HG03097 (cell line): Measurements from ENCODE around the gene KCNK3.
"Not testable (repeated sequence)": the region's sequence is repeated elsewhere in the genome, so short reads cannot be mapped to it uniquely, and the experiment has no call there.

Experiments used
- ATAC-seq: cut with Tn5 transposase; IDR thresholded peaks from one replicate; pipeline ENCODE4 v1.9.1; 2021; ENCODE audit not compliant: unreplicated experiment, low FRiP score

Gene KCNK3

GRCh38 chr2:26692279-26692896, at the start of gene KCNK3:
TSS of gene KCNK3 (plus strand) at chr2:26692722. CDS start at chr2:26692876, 154 bp downstream.
- ATAC-seq, result no peak

DNA sequence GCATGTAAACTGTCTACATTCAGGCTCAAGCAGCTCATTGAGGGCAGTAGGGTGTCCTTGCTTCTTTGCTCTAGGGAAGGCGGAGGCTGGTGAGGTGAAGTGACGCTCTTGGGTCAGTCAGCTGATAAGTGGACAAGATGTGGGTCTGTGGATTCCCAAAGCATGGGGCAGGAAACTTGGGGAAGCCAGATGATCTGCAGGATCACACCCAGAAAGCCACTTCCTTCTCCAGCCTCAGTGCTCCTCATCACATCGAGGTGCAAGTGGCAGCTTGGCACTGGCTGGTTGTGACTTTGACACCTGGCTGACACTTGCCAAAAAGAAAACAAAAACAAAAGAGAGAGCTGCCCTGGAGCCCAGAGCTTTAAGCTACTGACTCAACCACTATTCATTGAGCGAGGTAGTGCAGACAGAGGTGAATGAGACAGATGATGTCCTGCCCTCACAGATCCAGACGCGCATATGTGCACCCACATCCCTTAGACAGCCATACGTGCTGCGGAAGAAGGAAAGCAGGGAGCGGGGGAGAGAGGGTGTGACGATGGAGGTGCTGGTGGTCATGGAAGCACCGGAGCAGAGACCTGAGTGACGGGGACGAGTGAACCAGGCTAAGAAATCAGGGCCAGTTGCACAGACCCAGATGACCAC, 48.2 kb upstream of the KCNK3 start:
- no peak for ATAC-seq

GRCh38 chr2:26645762-26646161, 46.8 kb upstream of the KCNK3 start:
- no peak for ATAC-seq

DNA sequence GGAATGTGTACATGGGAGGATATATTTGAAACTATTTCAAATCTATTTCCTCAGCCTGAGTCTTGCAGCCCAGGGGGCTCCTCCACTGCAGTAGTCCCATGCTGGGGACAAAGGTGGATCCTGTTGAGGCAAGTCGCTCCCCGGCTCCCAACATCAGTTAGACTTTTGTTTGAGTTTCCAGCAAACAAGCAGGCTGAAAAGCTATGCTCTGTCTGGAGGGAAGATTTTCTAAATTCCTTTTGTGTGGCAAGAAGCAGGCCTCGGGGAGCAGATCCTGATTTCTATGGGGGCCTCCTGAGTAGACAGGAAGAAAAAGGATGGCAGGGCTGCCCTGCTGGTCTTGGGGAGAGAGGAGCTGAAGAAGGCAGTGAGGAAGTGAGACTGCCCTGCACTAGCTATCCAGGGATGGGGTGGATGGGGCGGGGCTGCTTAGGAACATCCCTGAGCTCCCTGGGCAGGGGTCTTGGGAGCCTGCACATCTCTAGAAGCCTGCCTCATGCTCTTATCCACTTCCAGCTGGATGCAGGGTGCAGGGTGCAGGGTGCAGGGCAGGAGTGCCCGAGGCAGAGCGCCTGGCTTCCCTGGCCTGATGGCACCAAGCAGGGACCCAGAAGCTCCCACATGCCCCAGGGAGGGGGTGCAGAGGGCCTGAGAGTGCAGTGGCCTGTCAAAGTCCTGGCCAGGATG, 45.4 kb upstream of the KCNK3 start:
- no peak for ATAC-seq

DNA sequence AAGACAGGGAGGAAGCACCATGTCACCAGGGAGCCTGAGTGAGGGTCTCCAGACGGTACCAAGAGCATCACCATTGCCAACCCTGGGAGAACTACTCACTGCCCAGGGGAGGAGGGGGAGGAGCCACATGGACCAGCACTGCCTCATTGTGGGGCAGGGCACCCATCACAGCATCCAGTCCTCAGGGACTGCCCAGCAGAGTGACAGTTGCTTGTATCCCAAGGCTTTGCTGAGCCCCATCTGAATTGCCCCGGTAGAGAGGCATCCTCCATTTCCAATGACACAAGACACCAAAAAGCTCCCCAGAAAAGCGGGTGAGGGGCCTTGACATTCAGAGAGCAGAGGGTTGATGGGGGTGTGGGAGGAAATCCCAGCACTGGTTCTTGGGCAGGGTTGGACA, 44.5 kb upstream of the KCNK3 start:
- no peak for ATAC-seq

DNA sequence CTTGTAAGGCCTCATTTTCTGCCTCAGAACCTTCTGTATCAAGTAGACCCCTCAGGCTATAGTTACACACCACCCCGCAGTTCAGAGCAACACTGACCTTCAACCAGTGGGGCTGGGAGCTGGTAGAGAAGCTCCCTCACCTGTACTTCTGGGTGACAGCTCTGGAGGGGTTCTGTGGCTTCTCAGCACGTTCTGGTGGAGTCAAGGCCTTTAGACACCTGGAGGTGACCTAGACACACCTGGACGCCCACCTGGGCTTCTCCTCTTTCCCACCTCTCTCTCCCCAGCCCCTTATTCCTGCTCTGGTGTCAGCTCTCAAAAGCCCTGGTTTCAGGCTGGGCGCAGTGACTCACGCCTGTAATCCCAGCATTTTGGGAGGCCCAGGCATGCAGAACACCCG, 44.0 kb upstream of the KCNK3 start:
- no peak for ATAC-seq

DNA sequence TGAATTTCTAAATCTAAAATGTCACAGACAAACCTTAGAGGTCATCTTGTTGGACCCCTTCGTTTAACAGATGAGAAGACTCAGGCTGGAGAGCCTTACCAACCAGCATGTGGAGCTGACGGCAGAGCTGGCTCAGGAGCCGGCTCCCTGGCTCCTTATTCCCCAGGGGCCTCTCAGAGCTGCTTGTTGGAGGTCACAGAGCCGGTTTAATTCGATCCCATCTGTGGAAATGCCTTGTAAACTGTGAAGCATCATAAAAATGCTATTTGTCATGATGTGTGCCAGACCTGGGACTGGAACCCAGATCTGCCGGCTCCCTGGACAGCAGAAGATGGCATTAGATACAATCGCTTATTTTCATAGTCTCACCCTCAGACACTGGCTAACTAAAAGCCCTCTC, 43.2 kb upstream of the KCNK3 start:
- ATAC-seq, result no peak

- no peak for ATAC-seq
These were observed 42.4 kb upstream of the KCNK3 start for GRCh38 chr2:26649992-26650712.

DNA sequence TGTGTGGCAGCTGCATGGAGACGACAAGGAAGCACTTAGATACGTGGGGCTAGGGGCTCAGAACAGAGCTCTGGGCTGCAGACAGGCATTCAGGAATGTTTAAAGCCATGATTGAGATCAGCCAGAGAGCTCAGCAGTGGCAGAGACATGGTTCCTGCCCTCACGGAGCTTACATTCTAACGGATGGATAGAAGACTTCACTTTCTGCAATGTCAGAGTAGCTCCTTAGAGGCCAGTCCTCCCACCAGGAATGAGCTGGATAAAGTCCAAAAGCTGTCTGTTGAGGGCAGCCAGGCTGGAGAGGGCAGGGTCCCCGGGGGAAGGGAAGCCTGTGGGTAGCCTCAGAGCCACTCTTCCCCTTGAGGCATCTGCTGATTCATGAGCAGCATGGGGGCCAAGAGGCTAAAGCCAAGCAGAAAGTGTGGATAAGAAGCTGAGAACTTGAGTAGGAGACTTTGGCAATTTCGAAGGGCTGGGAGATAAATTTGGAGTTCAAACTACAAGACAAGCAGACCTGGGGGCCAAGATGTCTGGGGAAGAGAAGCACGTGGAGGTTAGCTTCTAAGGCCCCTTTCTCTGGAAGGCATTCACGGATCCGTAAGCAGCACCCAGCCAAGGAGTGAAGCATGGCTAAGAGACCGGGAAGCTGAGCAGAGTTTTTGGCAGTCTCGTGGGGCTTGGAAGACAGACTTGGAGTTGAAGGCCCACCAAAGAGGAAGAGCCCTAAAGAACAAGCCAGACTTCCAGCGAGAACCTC, 41.6 kb upstream of the KCNK3 start:
- ATAC-seq, result no peak

- ATAC-seq, result no peak
These were observed 41.1 kb upstream of the KCNK3 start for GRCh38 chr2:26651470-26651771.

DNA sequence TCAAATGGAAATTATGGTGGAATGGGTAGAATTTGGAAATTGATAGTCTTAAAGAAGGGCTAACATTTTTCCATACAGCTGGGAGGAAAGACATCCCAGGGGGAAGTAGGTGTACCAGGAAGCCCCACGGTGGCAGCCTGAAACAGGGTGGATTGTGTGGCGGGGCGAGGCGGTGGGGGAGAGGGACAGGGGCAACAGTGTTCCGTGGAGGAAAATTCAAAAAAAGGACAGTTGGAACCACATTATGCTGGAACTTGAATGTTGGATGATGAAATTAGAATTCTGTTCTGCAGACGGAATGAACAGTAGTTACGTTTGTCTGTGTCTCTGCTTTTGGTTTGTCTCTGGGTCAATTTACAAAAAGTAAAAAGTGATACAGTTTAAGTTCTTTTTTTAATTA, 40.7 kb upstream of the KCNK3 start:
- no peak for ATAC-seq

DNA sequence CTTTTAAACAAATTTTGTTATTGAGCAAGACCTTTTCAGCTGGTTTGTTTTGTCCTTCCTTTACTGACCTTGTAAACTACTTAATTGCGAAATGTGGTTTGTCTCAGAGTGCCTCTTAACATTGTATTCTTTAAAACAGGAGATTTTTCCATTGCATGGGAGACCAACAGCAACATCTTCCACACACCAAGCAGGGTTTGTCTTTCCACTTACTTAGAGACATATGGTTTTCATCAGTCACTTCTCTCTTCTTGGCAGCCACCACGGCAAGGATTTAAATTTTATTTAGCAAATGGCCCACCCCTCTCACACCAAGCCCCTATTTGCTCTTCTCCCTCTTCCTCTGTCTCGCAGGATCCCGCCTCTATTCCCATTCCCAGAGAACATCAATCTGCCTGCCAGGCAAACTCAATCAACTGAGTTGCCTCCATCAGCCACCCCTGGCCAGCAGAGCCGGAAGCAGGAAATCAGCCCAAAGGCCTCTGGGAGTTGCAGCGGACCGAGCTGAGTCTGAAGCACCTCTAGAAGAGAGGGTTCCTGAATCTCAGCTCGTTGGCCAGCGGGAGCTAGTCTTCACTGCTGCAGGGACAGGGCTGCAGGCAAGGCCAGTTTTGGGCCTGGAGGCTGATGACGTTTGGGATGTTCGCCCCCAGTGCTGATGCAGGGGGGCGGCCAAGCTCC, 40.0 kb upstream of the KCNK3 start:
- ATAC-seq, result no peak

DNA sequence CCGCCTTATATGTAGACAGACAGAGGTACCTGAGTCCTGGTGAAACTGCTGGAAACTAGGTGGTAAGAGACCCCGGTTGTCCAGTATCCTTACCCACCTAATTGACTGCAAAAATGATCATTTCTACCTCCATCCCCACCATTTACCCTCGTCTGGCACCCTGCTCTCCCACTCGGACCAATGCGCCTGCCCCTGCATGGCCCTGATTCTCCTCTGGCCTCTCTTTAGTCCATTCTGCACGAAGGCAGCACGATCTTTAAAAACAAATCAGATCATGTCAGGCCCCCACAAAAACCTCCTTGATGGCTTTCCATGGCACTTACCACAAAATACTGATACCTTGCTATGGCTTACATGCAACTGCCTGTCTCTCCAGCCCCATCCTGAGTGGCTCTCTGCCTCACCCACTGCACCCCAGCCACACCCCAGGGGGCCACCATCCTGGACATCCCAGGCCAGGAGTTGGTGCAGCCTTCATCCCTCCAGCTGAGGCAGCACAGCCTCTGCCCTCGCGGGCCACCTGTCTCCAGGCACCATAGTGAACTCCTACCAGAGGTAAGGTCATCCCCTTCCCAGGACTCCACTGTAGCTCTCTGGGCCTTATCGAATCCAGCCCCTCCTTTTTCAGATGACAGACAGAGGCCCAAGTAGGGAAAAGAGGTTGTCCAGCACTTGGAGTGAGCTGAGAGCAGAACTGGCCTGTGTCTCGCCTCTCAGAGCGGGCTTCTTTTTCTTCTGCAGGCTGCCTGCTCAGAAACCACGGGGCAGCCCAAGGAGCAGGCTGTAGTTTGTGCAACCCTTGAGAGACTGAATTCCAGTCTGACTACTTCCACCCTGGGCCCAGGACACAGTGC, 39.1 kb upstream of the KCNK3 start:
- no peak for ATAC-seq

- no peak for ATAC-seq
These were observed 38.5 kb upstream of the KCNK3 start for GRCh38 chr2:26654061-26654340.

- ATAC-seq, result not testable (repeated sequence)
These were observed 37.4 kb upstream of the KCNK3 start for GRCh38 chr2:26655120-26655519.

DNA sequence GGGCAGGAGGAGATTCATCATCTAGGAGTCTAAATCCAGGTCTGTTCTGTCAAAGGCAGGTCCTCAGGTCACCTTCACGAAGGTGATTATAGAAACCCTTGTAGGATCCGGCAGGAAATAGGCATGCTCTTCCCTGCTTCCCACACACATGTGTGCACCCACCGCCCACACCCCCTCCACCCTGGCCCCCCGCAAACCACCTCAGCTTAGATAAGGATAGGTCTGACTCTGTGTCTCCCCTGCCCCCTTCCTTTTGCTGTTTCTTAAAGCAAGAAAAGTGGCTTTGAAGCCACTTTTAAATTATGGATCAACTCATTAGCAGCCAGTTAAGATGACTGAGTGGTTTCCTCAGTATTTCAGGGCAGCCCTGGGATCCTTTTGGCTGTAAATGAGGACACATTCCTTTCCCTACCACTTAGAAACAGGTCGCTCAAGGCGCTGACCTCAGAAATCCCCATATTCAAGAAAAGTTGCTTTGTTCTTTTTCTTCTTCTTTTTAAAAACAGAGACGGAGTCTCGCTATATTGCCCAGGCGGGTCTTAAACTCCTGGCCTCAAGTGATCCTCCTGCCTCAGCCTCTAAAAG, 36.8 kb upstream of the KCNK3 start:
- ATAC-seq, result no peak

DNA sequence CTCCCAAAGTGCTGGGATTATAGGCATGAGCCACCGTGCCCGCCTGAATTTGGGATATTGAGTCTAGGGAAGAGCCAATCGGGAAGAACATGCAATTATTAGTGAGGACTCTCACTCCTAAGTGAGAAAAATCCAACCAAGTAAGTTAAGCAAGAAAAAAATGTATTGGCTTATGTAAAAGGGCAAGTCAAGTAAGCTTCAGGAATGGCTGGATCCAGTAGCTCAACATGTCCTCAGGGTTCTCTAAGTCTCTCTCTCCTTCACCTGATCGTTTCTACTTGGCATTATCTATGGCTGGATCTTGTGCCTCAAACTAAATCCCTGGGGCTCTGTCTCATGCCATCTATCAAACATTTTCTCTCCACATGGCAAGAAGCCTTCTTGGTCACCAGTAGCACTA, 35.3 kb upstream of the KCNK3 start:
- ATAC-seq, result no peak

DNA sequence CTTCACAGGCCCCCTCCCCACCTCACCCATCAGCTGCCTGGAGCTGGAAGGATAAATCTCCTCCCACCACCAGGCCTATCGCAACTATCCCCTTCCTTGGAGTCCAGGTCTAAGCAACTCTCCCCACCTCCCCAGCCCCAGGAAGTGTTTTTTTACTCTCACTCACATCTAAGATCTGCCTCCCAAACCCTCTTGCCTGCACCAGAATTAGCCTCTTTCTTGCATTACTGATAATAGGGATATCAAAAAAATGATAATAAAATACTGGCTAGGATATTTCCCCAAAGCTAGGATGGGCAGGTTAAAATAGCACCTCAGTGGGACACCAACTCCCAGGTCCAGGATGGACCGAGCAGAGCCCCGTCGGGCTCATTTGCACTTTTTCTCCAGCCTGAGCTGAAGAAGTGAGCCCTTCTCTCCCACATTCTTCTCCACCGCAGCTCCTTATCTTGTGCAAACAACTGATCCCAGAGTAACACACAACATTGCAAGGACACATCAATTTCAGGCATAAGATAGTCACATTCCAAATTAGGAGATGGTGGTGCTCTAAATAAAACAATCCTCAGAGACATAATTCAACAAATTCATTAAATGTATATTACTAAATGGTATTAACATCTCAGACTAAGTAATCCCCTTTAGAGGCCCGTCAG, 33.7 kb upstream of the KCNK3 start:
- ATAC-seq, result no peak
